SK-N-SH treated with all-trans-retinoic acid at 6 μM for 48 hours (cell line): ENCODE results near the gene HS3ST3B1.

ENCODE experiments used
- ATAC-seq: fragments of 200-7000 bp; cut with Tn5 transposase; 3 replicates; pipeline ENCODE4 v1.9.1; 2020; ENCODE audit warnings: mild to moderate bottlenecking, moderate library complexity
- ARNTL ChIP-seq: fragments of 450-650 bp; formaldehyde crosslinking; IDR thresholded peaks from 2 replicates; pipeline ENCODE4 v1.5.0; 2020; ENCODE audit warnings: low read depth, mild to moderate bottlenecking, moderate library complexity, borderline replicate concordance
- BACH2 ChIP-seq: fragments of 250-450 bp; sonication (Bioruptor Pico); IDR thresholded peaks from 2 replicates; pipeline ENCODE4 v1.9.0; 2021; ENCODE audit warnings: mild to moderate bottlenecking, borderline replicate concordance
- CREB5 ChIP-seq: fragments of 250-450 bp; sonication (Bioruptor Pico); IDR thresholded peaks from 2 replicates; pipeline ENCODE4 v1.5.1; 2020; ENCODE audit warnings: low read depth, mild to moderate bottlenecking, moderate library complexity
- CSDC2 ChIP-seq: fragments of 250-450 bp; sonication (Bioruptor Pico); IDR thresholded peaks from 2 replicates; pipeline ENCODE4 v1.5.0; 2020; ENCODE audit warnings: mild to moderate bottlenecking, moderate library complexity
- CSRNP3 ChIP-seq: fragments of 250-450 bp; sonication (Bioruptor Pico); IDR thresholded peaks from 2 replicates; pipeline ENCODE4 v1.5.1; 2021; ENCODE audit warnings: mild to moderate bottlenecking, moderate library complexity
- ESRRG ChIP-seq: fragments of 250-450 bp; sonication (Bioruptor Pico); IDR thresholded peaks from 2 replicates; pipeline ENCODE4 v1.6.1; 2021; ENCODE audit warnings: mild to moderate bottlenecking
- GLIS3 ChIP-seq: fragments of 250-450 bp; sonication (Bioruptor Pico); IDR thresholded peaks from 2 replicates; pipeline ENCODE4 v1.5.0; 2020; ENCODE audit warnings: mild to moderate bottlenecking, moderate library complexity
- ISL1 ChIP-seq: fragments of 250-450 bp; sonication (Bioruptor Pico); IDR thresholded peaks from 2 replicates; pipeline ENCODE4 v2.1.2; 2022; ENCODE audit warnings: mild to moderate bottlenecking, moderate library complexity
- OSR1 ChIP-seq: fragments of 250-450 bp; sonication (Bioruptor Pico); IDR thresholded peaks from 2 replicates; pipeline ENCODE4 v1.8.0; 2022; ENCODE audit warnings: moderate library complexity, mild to moderate bottlenecking, inconsistent platforms
- PATZ1 ChIP-seq: fragments of 250-450 bp; sonication (Bioruptor Pico); IDR thresholded peaks from 2 replicates; pipeline ENCODE4 v1.8.0; 2020; ENCODE audit warnings: mild to moderate bottlenecking, moderate library complexity, borderline replicate concordance
- PPARA ChIP-seq: fragments of 250-450 bp; sonication (Bioruptor Pico); IDR thresholded peaks from 2 replicates; pipeline ENCODE4 v1.5.0; 2020; ENCODE audit warnings: mild to moderate bottlenecking, borderline replicate concordance
- RARB ChIP-seq: fragments of 250-450 bp; sonication (Bioruptor Pico); IDR thresholded peaks from 2 replicates; pipeline ENCODE4 v1.8.0; 2021; ENCODE audit warnings: mild to moderate bottlenecking, moderate library complexity
- SNAI2 ChIP-seq: fragments of 250-450 bp; sonication (Bioruptor Pico); IDR thresholded peaks from 2 replicates; pipeline ENCODE4 v1.5.0; 2020; ENCODE audit warnings: mild to moderate bottlenecking, moderate library complexity
- TCF4 ChIP-seq: fragments of 250-450 bp; sonication (Bioruptor Pico); IDR thresholded peaks from 2 replicates; pipeline ENCODE4 v1.8.0; 2021; ENCODE audit warnings: mild to moderate bottlenecking, moderate library complexity, borderline replicate concordance
- TOX ChIP-seq: fragments of 250-450 bp; sonication (Bioruptor Pico); IDR thresholded peaks from 2 replicates; pipeline ENCODE4 v1.8.0; 2021; ENCODE audit warnings: mild to moderate bottlenecking, moderate library complexity, borderline replicate concordance
- TSHZ2 ChIP-seq: fragments of 250-450 bp; sonication (Bioruptor Pico); IDR thresholded peaks from 2 replicates; pipeline ENCODE4 v1.5.0; 2020; ENCODE audit warnings: mild to moderate bottlenecking, moderate library complexity
- ZC3H10 ChIP-seq: fragments of 250-450 bp; sonication (Bioruptor Pico); IDR thresholded peaks from 2 replicates; pipeline ENCODE4 v1.5.1; 2021; ENCODE audit warnings: mild to moderate bottlenecking, moderate library complexity
- ZFP30 ChIP-seq: fragments of 450-650 bp; formaldehyde crosslinking; IDR thresholded peaks from 2 replicates; pipeline ENCODE4 v1.5.0; 2022; ENCODE audit warnings: mild to moderate bottlenecking, moderate library complexity
- ZNF565 ChIP-seq: fragments of 450-650 bp; formaldehyde crosslinking; conservative IDR thresholded peaks from 2 replicates; pipeline ENCODE4 v1.5.0; 2020; ENCODE audit warnings: low read depth, mild to moderate bottlenecking, moderate library complexity
- ZNF70 ChIP-seq: fragments of 450-650 bp; formaldehyde crosslinking; IDR thresholded peaks from 2 replicates; pipeline ENCODE4 v1.5.0; 2020; ENCODE audit warnings: mild to moderate bottlenecking, moderate library complexity
- ZNF8 ChIP-seq: fragments of 450-650 bp; formaldehyde crosslinking; IDR thresholded peaks from 2 replicates; pipeline ENCODE4 v1.5.0; 2020; ENCODE audit warnings: mild to moderate bottlenecking, moderate library complexity

Gene HS3ST3B1

GRCh38 chr17:14300575-14301278 is at the start of gene HS3ST3B1:
TSS of gene HS3ST3B1 (plus strand) at chr17:14301081. CDS start at chr17:14301519, 438 bp downstream.
- peak; percentile 91 for ATAC-seq
- TF ChIP-seq ZC3H10 (CRISPR knock-in tag) = no peak
- TF ChIP-seq CREB5 (CRISPR knock-in tag) = no peak
- TF ChIP-seq CSDC2 (CRISPR knock-in tag) = no peak
- TF ChIP-seq, all 23 proteins: peak for 0

- no peak for ATAC-seq
- TF ChIP-seq CREB5 (CRISPR knock-in tag) (no peak), ARNTL (CRISPR knock-in tag) (no peak), OSR1 (CRISPR knock-in tag) (no peak), CSDC2 (CRISPR knock-in tag) (no peak), ZC3H10 (CRISPR knock-in tag) (no peak), PATZ1 (CRISPR knock-in tag) (no peak)
Measured at GRCh38 chr17:14261406-14261805, 39.5 kb upstream of the HS3ST3B1 start.

GRCh38 chr17:14268264-14268663 is 32.6 kb upstream of the HS3ST3B1 start:
- no peak for ATAC-seq
- TF ChIP-seq TOX (CRISPR knock-in tag) (no peak), CSRNP3 (CRISPR knock-in tag) (no peak), TCF4 (CRISPR knock-in tag) (no peak), BACH2 (CRISPR knock-in tag) (no peak), ISL1 (CRISPR knock-in tag) (no peak), ZNF565 (CRISPR knock-in tag) (no peak), SNAI2 (CRISPR knock-in tag) (no peak), RARB (CRISPR knock-in tag) (no peak), CSDC2 (CRISPR knock-in tag) (no peak), PPARA (CRISPR knock-in tag) (no peak), ZC3H10 (CRISPR knock-in tag) (no peak), ZNF70 (CRISPR knock-in tag) (no peak), TSHZ2 (CRISPR knock-in tag) (no peak), ESRRG (no peak), ZFP30 (CRISPR knock-in tag) (no peak), OSR1 (CRISPR knock-in tag) (no peak), GLIS3 (no peak), ZNF8 (no peak)
